IMR-90 (cell line): ENCODE results near the gene ACTR1A.
"Not testable (repeated sequence)": the region's sequence is repeated elsewhere in the genome, so short reads cannot be mapped to it uniquely, and the experiment has no call there.

Experiments
- CEBPB ChIP-seq: IDR thresholded peaks from 2 replicates; pipeline ENCODE4 v1.6.1; 2012; ENCODE audit warnings: low read depth, low read length, improper control_type of control experiment
- CTCF ChIP-seq: conservative IDR thresholded peaks from 2 replicates; pipeline ENCODE4 v1.5.1; 2012; ENCODE audit warnings: mild to moderate bottlenecking, low read depth, low read length, improper control_type of control experiment
- FOS ChIP-seq: fragments of 150-350 bp; IDR thresholded peaks from 2 replicates; pipeline ENCODE4 v1.6.1; 2016; ENCODE audit warnings: low read depth, low read length
- MAZ ChIP-seq: IDR thresholded peaks from 2 replicates; pipeline ENCODE4 v1.6.1; 2012; ENCODE audit warnings: low read depth, mild to moderate bottlenecking, low read length, improper control_type of control experiment, moderate library complexity, borderline replicate concordance
- MXI1 ChIP-seq: IDR thresholded peaks from 2 replicates; pipeline ENCODE4 v1.6.1; 2012; ENCODE audit warnings: low read depth, mild to moderate bottlenecking, low read length, moderate library complexity, borderline replicate concordance
- NFE2L2 ChIP-seq: fragments of 150-350 bp; IDR thresholded peaks from 2 replicates; pipeline ENCODE4 v1.6.1; 2016; ENCODE audit warnings: low read depth, mild to moderate bottlenecking, low read length
- POLR2A ChIP-seq: IDR thresholded peaks from 2 replicates; pipeline ENCODE4 v1.6.1; 2012; ENCODE audit warnings: mild to moderate bottlenecking, low read depth, low read length
- RAD21 ChIP-seq: IDR thresholded peaks from 2 replicates; pipeline ENCODE4 v1.6.1; 2012; ENCODE audit warnings: low read length, improper control_type of control experiment
- RCOR1 ChIP-seq: IDR thresholded peaks from 2 replicates; pipeline ENCODE4 v1.6.1; 2012; ENCODE audit warnings: mild to moderate bottlenecking, low read length, improper control_type of control experiment; ENCODE audit not compliant: insufficient replicate concordance
- RFX5 ChIP-seq: IDR thresholded peaks from 2 replicates; pipeline ENCODE4 v1.8.0; 2012; ENCODE audit warnings: low read depth, mild to moderate bottlenecking, low read length, moderate library complexity
- SMC3 ChIP-seq: fragments of 150-350 bp; IDR thresholded peaks from 2 replicates; pipeline ENCODE4 v1.6.1; 2016; ENCODE audit warnings: low read depth, mild to moderate bottlenecking, antibody characterized with exemption, low read length, moderate library complexity
- TF ChIP-seq, protein P1 (sequence below): fragments of 150-350 bp; IDR thresholded peaks from 2 replicates; pipeline ENCODE4 v1.6.1; 2016; ENCODE audit warnings: low read depth, mild to moderate bottlenecking, low read length, moderate library complexity, borderline replicate concordance
- TF ChIP-seq, protein P2 (sequence below): fragments of 150-350 bp; IDR thresholded peaks from 2 replicates; pipeline ENCODE4 v1.6.1; 2017; ENCODE audit warnings: mild to moderate bottlenecking, antibody characterized with exemption, low read length, low read depth

- TF ChIP-seq POLR2A, CTCF, MXI1, RAD21, CEBPB, RCOR1, FOS, SMC3, MAZ, NFE2L2, RFX5: not testable (repeated sequence)
- TF ChIP-seq, protein P1, sequence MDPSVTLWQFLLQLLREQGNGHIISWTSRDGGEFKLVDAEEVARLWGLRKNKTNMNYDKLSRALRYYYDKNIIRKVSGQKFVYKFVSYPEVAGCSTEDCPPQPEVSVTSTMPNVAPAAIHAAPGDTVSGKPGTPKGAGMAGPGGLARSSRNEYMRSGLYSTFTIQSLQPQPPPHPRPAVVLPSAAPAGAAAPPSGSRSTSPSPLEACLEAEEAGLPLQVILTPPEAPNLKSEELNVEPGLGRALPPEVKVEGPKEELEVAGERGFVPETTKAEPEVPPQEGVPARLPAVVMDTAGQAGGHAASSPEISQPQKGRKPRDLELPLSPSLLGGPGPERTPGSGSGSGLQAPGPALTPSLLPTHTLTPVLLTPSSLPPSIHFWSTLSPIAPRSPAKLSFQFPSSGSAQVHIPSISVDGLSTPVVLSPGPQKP = not testable (repeated sequence)
- TF ChIP-seq, protein P2, sequence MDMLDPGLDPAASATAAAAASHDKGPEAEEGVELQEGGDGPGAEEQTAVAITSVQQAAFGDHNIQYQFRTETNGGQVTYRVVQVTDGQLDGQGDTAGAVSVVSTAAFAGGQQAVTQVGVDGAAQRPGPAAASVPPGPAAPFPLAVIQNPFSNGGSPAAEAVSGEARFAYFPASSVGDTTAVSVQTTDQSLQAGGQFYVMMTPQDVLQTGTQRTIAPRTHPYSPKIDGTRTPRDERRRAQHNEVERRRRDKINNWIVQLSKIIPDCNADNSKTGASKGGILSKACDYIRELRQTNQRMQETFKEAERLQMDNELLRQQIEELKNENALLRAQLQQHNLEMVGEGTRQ = not testable (repeated sequence)
Observed at GRCh38 chr10:102534966-102535365, 32.5 kb upstream of the ACTR1A start.
